Measurements from ENCODE around the gene DLEU7.

Gene DLEU7

GRCh38 chr13:50842251-50842989, 1.1 kb downstream of the DLEU7 start:
- no peak for FAIRE-seq

GRCh38 chr13:50841786-50842185, 1.7 kb downstream of the DLEU7 start:
- no peak for FAIRE-seq

GRCh38 chr13:50840284-50840683, 3.2 kb downstream of the DLEU7 start:
- FAIRE-seq, result no peak

- no peak for FAIRE-seq
Measured at GRCh38 chr13:50839828-50840227, 3.7 kb downstream of the DLEU7 start.

GRCh38 chr13:50838701-50839100, 4.8 kb downstream of the DLEU7 start:
- no peak for FAIRE-seq

- FAIRE-seq, result no peak
Measured at GRCh38 chr13:50838031-50838430, 5.5 kb downstream of the DLEU7 start.

GRCh38 chr13:50831512-50831911, 12.0 kb downstream of the DLEU7 start:
- no peak for FAIRE-seq

GRCh38 chr13:50829896-50830295, 13.6 kb downstream of the DLEU7 start:
- FAIRE-seq, result no peak

- no peak for FAIRE-seq
Measured at GRCh38 chr13:50829226-50829625, 14.3 kb downstream of the DLEU7 start.

GRCh38 chr13:50826035-50826434, 17.5 kb downstream of the DLEU7 start:
- no peak for FAIRE-seq

GRCh38 chr13:50812242-50812641, 31.2 kb downstream of the DLEU7 start:
- no peak for FAIRE-seq

GRCh38 chr13:50810998-50811397, 32.5 kb downstream of the DLEU7 start:
- FAIRE-seq, result no peak

- FAIRE-seq, result no peak
Measured at GRCh38 chr13:50810468-50810867, 33.0 kb downstream of the DLEU7 start.

GRCh38 chr13:50809133-50810090, 34.1 kb downstream of the DLEU7 start:
- no peak for FAIRE-seq

- no peak for FAIRE-seq
Measured at GRCh38 chr13:50805805-50806204, 37.7 kb downstream of the DLEU7 start.

- no peak for FAIRE-seq
Measured at GRCh38 chr13:50801087-50801931, 42.2 kb downstream of the DLEU7 start.

GRCh38 chr13:50800091-50800739, 43.3 kb downstream of the DLEU7 start:
- FAIRE-seq, result no peak

- FAIRE-seq, result no peak
Measured at GRCh38 chr13:50798923-50799322, 44.6 kb downstream of the DLEU7 start.

GRCh38 chr13:50797091-50797490, 46.4 kb downstream of the DLEU7 start:
- no peak for FAIRE-seq

GRCh38 chr13:50796463-50796862, 47.0 kb downstream of the DLEU7 start:
- FAIRE-seq, result no peak

- no peak for FAIRE-seq
Measured at GRCh38 chr13:50794226-50794625, 49.3 kb downstream of the DLEU7 start.

GRCh38 chr13:50793026-50793425, 50.5 kb downstream of the DLEU7 start:
- no peak for FAIRE-seq
